HPDE6-E6E7 (cell line): ENCODE results near the gene RACK1.

ENCODE experiments used
- DNase-seq: peaks from one replicate; pipeline ENCODE4 v3.0.0; 2011; ENCODE audit warnings: missing footprints; ENCODE audit errors: extremely low spot score

Gene RACK1

DNA sequence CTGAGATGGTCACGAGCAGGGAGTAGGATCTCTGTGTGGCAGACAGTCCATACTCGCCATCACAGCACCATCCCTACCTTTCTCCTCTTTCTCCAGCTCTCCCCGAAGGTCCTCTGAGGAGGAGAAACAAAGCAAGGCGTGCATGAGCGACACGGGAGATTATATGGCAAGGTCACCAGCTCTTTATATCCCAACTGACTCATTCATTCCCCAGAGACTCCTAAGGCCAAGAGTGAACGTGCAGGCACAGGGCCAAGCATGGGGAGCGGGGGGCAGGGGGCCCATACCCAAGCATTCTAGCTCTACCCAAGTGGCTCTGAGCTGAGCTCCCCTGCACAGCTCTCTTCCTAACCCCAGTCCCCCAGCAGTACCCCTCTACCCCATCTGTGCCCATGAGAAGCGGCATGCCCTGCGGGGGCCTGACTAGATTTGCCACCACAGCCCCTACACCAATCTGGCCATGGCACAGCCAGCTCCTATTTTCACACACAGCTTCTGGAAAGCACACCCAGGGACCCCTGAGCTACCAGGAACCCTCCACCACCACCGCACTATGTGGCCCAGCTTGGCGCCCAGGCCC lies 45.5 kb downstream of the RACK1 start:
- DNase-seq, result no peak

DNA sequence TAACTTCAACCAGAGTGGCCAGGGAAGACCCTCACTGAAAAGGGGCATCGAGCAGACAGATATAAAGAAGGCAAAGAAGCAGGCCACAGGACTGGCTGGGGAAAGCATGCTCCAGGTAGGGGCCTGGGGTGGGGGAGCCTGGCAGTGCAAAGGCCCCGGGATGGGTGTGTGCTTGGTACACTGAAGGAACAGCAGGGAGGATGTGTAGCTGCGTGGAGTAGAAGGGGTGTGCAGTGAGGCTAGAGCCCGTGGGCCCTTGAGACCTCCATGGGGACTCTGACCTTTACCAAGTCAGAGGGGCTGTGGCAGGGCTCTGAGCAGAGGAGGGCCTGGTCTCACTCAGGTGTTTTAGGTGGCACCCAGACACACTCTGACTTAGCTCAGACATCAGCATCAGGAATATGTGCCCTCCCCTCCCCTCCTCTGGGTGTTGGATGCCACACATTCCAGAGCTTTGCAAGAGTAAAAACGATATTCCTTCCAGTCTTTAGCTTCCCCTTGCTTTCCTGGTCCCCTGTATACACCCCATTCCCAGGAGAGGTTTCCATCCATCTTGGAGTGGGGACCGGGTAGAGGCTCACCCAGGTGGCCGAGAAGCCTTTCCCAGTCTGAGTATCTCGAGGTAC lies 46.3 kb downstream of the RACK1 start:
- no peak for DNase-seq

DNA sequence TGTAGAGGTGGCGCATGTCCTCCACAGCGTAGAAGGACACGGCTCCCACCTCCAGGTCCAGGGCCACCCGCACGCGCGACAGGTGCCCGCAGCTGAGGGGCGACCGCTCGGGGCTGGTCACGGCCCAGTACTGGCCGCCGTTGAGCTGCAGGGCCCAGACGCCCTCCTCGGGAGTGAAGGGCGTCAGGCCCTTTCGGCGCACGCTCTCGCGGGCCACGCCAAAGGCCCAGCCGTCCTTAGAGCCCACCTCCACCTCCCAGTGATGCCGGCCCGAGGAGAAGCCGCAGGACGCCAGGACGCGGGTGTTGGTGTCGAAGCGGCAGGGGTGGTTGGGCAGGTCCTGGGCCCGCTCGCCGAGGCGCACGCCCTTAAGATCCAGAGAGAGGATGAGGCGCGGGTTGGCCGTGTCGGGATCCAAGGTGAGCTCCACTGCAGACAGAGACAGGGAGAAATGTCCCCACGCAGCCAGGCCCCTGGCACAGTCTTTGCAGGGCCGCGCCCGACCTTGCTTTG lies 48.4 kb downstream of the RACK1 start:
- no peak for DNase-seq

DNA sequence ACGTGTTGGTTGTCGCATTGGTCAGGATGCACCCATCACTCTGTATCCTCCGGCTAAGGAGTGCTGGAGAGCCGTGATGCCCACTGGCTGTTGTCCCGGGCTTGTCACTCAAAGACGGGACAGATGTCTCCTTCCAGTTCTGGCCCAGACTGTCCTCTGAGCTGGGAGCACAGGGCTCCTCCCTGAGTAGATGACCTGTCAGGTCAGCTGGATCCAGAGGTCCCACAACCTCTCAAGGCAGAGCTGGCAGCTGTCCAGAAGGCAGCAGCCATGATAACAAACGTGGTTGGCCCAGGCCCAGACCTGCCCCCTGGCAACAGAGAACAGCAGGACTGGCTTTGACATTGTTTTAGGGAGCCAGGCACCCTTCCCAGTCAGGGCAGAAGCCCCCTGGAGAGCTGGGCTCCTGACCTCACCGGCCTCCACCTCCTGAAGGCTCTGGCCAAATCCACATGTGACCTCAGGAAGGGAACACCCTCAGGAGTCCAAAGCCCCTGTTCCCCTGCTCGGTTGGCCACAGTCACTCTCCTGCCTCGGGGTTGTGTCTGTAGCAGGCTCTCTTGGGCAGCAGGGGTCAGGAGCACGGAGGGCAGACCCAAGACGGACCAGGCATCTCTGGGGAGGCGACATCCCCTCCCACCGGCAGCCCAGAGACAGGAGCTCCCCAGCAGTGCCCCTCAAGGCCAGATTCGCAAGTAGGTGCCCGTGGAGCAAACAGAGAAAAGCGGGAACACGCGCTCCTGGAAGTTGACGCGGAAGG lies 49.0 kb downstream of the RACK1 start:
- no peak for DNase-seq

DNA sequence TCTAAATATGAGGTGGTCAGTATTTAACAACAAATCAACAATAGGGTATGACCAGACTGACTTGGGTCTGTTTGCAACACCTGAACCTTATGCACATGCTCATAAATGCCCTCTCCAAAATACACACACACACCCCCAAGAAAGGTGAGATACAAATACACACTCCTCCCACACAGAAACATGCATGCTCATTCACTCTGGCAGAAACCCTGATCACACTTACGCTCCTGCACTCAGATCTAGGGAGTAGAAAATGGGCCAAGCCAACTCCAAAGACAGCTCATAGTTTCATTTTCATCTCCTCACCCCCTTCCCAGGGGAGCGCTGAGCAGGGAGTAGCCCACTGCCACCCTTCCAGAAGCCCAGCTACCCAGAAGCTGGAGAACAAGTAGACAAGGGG lies 50.0 kb downstream of the RACK1 start:
- no peak for DNase-seq

DNA sequence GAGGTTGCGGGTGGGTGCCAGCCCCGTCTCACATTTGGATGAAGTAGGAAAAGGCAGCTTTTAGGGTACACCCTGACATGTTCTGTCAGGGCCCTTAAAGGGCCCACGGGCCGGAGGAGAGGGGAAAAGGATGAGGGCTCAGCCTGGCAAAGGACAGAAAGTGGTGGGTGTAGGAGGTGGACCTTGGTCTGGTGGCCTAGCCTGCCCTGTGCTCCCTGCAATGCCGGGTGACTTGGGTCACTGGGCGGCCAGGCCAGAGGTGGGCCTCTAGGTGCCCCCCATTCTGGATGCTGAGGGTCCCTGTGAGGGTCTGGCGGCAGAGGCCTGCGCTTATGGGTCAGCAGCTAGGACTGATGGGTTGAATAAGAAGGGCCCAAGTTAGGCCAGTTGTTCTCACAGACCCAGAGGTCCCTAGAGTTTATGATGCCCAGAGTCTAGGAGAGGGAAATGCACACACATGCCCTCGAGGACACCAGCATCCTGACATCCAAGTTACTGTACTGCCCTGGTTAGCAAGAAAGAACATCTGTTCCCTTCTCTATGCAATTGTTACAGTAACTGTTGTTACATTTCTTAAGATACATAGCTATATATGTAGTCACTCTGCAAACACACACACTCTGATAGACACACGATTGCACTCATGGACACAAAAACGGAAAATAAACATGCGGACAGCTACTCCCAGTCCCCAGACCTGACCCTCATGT lies 51.2 kb downstream of the RACK1 start:
- no peak for DNase-seq

DNA sequence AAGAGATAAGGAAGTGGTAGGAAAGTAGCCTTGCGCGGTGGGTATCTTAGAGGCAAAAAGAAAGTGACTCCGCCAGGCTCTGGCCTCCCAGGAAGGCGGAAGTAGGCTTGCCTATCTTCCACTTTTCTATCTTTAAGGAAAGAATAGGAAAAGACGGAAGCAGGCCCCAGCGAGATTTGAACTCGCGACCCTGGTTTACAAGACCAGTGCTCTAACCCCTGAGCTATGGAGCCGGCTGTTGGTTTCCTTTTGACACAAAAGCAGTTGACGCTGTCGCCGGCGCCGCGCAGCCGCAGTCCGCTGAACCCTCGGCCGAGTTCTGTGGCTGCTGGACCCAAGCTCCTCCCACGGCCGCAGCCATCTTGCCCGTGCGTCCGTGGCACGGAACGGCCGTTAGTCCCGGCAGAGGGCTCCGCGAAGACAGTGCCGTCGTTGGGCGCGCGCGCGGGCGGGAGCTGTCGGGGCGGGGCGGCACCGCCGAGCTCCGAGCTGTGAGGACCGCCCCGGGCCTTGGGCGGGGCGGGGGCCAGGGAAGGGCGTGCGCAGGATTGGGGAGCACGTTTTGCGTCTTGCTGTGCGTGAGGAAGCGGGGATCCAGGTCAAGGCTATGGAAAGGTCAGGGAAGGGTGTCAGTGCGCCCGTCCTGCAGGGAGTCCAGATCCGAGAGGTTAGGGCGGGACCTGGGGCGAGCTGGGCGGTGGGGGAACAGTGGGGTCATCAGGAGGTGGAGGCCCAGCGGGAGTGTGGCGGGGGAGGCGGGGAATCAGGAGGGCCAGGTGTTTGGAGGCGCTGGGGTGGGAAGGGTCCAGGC lies 52.0 kb downstream of the RACK1 start:
- no peak for DNase-seq

DNA sequence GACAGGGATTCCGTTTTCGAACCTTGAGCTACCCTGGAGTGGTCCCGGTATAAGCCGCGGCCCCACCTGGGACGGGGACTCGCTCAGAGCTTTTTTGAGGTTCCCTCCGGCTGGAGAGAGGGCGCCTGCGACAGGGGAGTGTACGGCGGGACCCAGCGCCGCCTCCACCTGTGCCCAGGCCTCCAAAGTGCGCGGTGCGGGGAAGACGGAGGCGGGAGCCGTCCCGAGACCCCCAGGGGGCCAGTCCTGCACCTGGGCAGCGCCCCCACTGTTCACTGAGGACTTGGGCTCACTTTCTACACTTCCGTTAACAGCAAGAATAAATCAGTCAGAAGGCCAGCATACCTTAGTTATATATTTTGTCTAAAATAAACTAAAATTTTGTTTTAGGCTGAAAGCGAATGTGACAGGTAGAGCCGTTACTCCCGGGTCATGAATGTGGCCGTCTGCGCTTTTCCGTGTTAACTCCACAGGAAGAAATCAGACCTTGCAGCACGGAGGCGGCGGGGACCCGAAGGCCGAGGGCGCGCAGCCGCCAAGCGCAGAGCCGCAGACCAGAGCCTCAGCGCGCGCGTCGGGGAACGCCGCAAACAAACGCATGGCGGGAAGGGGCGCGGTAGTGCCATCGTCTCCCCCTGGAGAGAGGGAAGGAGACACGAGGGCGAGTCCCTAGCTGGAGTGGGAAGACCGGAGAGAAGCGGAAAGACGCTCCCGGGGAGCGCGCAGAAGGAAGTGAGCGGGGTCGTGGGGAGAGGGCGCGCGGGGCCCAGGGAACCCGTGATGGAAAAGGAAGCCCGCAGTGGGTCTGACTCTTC lies 52.8 kb downstream of the RACK1 start:
- DNase-seq, result no peak

DNA sequence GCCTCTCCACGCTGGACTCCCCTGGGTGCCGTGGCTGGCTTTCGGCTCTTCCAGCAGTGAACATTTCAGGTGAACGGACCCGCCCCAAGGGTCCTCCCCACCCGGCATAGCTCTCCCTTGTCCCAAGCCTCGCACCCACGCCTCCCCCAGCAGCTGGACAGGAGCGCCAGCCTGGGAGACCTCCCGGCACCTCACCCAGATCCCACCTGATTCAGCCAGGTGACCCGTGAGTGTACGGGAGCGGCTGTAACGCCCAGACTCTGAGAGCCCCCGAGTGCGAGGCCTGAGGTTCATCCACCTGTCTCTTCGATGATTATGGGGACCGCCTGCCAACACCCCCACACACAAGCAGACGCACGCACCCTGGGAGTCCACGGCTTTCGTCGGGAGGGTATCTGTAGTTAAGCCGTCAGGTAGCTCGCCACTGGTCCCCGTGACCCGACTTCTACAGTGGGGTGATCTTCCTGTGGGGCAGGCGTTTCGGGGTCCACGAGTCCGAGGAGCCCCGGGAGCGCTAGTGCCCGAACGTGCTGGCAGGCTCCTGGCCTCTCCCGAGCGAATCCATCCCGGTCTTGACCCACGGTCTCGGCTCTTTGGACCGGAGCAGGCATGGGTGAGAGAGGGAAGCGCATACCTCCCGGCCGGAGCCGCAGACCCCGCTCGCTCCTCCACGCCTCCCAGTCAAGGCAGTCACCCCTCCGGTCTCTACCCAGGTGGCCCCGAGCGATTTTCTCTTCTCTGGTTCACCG lies 53.6 kb downstream of the RACK1 start:
- no peak for DNase-seq

DNA sequence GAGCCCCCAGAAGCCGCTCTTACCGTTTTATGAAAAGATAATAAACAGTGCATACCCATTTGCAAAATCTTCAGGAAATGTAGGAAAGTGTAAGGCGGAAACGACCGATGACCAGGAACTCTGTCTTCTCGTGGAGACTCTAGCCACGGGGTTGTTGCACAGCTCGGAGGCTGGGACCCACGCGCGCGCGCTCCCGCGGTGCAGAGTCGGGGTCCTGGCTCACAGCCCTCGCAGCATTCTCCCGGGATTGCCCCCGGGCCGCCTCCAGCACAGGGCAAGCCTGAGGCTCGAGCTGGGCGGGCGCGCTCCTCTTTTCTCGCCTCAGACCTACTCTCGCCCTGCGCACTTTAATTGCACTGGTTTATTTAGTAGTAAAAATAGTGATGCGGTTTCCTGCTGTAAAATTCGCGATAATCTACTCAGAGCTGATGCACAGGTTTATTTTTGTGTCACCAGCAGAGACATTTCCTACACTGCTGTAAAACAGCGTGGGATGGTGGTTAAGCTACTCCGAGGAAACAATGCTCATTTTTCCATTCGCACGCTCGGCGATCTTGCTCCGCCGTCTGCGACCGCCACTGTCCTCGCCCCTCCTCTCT lies 54.2 kb downstream of the RACK1 start:
- no peak for DNase-seq

DNA sequence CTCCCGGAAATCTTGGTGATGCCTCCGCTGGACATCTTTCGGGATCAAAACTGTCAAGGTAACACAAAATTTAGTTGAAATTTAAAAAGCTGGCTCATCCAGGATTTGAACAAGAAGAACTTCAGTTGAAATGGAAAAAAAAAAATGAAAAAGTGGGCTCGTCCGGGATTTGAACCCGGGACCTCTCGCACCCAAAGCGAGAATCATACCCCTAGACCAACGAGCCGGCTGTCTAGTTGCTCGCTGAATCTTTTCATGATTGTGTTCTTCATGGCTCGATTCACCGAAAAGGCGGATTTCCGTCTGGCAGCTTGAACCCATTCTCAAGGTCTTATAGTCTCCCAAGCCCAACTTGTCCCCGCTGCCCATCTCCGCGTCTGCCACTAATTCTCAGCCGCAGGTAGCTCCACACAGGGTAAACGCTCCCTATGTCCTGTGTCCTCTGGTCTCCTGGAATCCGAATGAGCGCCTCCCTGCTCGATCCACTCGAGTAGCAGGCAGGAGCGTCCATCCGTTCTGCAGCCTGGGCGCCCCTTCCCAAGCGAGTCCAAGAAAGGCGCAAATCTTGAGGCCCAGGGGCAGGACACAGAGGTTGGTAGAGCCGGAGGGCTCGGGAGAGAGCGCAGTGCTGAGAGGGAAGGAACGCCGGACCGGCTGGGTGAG lies 54.9 kb downstream of the RACK1 start:
- DNase-seq, result no peak

DNA sequence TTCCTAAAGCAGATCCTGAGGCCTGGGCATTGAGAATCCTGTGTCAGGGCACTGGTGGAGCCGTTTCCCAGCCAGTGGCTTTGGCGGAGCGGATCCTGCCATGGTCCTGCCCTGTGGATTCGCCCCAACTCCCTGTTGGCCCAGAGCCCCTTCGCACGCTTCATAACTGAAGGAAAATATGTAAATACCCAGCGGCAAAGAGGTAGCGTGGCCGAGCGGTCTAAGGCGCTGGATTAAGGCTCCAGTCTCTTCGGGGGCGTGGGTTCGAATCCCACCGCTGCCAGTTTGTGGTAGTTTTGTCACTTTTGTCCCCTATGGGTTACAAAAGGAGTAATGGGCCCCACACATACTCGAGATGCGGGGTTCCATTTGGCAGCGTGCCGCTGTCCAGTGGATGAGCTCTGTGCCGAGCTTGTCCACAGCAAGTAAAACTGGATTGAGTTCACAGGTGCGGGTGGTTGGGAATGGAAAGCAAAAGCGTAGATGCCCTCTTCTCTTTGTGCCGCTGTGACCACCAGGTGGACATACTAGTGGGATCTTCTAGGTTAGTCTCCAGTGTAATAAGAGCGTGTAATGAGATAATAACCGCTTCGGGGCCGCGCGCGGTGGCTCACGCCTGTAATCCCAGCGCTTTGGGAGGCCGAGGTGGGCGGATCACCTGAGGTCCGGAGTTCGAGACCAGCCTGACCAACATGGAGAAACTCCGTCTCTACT lies 56.0 kb downstream of the RACK1 start:
- no peak for DNase-seq

DNA sequence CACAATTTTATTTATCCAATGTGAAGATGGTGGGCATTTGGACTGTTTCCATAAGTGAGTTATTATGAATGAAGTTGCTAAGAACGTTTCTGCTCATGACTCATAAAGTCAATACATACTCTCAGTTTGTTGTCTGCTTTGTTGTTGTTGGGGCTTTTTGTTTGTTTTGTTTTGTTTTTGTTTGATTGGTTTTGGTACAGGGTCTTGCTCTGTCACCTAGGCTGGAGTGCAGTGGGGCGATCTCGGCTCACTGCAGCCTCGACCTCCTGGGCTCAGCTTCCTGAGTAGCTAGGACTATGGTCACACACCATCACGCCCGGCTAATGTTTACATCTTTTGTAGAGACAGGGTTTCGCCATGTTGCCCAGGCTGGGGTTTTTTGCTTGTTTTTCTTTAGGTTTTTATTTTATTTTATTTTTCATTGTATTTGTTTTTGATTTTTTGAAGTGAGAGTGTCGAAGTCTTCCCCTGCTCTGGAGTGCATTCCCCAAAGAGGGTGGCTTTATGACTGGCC lies 56.7 kb downstream of the RACK1 start:
- no peak for DNase-seq
